GM12864 (cell line): ENCODE data around the gene DAPK3.

Source experiments
- DNase-seq: peaks from one replicate; pipeline ENCODE4 v3.0.0-alpha.2; 2011; ENCODE audit warnings: low read depth
- H3K4me3 ChIP-seq: 2 replicates; pipeline ENCODE4 v1.5.1; 2011; ENCODE audit warnings: mild to moderate bottlenecking, low read depth, low read length, control low read depth
- TF ChIP-seq, protein P1 (sequence below): IDR thresholded peaks from 2 replicates; pipeline ENCODE4 v1.5.1; 2011; ENCODE audit warnings: low read depth, mild to moderate bottlenecking, moderate library complexity, low read length, control low read depth, inconsistent platforms; ENCODE audit errors: missing control alignments

The DAPK3 gene

GRCh38 chr19:3923912-3924311, 47.0 kb downstream of the DAPK3 start:
- TF ChIP-seq, protein P1, sequence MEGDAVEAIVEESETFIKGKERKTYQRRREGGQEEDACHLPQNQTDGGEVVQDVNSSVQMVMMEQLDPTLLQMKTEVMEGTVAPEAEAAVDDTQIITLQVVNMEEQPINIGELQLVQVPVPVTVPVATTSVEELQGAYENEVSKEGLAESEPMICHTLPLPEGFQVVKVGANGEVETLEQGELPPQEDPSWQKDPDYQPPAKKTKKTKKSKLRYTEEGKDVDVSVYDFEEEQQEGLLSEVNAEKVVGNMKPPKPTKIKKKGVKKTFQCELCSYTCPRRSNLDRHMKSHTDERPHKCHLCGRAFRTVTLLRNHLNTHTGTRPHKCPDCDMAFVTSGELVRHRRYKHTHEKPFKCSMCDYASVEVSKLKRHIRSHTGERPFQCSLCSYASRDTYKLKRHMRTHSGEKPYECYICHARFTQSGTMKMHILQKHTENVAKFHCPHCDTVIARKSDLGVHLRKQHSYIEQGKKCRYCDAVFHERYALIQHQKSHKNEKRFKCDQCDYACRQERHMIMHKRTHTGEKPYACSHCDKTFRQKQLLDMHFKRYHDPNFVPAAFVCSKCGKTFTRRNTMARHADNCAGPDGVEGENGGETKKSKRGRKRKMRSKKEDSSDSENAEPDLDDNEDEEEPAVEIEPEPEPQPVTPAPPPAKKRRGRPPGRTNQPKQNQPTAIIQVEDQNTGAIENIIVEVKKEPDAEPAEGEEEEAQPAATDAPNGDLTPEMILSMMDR: no peak
- no peak for DNase-seq
- no peak overlapping the region for H3K4me3 ChIP-seq

DNA sequence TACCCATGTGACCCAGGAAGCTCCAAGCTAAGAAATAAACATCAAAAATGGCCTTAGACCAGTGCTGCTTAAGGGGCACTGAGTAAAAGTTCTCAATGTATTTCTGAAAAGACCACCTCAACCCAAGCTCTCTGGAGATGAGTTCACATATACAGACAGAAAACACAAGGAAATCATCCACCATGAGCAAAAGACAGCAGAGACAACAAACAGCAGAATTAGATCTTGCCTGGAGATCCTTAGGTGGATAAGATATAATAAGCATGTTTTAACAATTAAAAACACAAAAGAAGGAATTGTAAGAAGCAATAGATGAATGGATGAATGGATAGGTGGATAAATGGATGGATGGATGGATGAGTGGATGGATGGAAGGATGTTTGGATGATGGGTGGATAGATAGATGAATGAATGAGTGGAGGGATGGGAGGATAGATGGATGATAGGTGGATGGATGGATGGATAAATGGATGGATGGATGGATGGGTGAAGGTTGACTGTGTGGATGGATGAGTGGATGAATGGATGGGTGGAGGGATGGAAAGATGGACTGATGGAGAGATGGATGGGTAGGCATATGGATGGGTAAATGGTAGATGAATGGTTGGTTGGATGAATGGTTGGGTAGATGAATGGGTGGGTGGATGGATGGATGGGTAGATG, 47.7 kb downstream of the DAPK3 start:
- DNase-seq: no peak
- no peak overlapping the region for H3K4me3 ChIP-seq
- TF ChIP-seq, protein P1: no peak

GRCh38 chr19:3919793-3920192, 51.1 kb downstream of the DAPK3 start:
- DNase-seq: no peak
- H3K4me3 ChIP-seq: no peak overlapping the region
- TF ChIP-seq, protein P1: no peak

GRCh38 chr19:3916033-3916432, 54.9 kb downstream of the DAPK3 start:
- no peak for DNase-seq
- no peak overlapping the region for H3K4me3 ChIP-seq
- TF ChIP-seq, protein P1: no peak

- no peak for DNase-seq
- no peak overlapping the region for H3K4me3 ChIP-seq
- TF ChIP-seq, protein P1: no peak
These were observed 56.7 kb downstream of the DAPK3 start for GRCh38 chr19:3914199-3914598.

DNA sequence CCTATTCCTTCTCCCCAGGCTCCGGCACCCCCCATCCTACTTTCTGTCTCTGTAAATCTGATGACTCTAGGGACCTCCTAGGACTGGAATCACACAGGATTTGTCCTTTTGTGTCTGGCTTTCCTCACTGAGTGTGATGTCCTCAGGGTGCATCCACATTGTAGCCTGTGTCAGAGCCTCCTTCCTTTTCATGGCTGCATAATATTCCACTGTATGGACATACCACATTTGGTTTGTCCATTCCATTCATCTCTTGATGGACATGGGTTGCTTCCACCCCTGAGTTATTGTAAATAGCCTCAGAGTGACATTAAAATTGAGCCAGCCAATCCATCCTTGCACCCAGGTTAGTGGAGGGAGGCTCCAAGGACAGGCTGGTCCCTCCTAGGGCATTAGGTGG, 60.8 kb downstream of the DAPK3 start:
- TF ChIP-seq, protein P1: no peak
- DNase-seq: no peak
- no peak overlapping the region for H3K4me3 ChIP-seq
